C4-2B (cell line): ENCODE measurements around the gene NIPAL1.

Experiments used
- CTCF ChIP-seq: fragments of 450-650 bp; conservative IDR thresholded peaks from 2 replicates; pipeline ENCODE4 v1.5.1; 2017; ENCODE audit warnings: mild to moderate bottlenecking
- ZFX ChIP-seq: fragments of 450-650 bp; IDR thresholded peaks from 2 replicates; pipeline ENCODE4 v1.6.1; 2017

GRCh38 chr4:48058617-48059530 is 42.3 kb downstream of the NIPAL1 start:
- TF ChIP-seq CTCF (no peak), ZFX (no peak)
